Measurements from ENCODE around the gene SPRR5.

SPRR5 gene

GRCh38 chr1:152912471-152912870 is 34.5 kb upstream of the SPRR5 start:
- H3K27me3 ChIP-seq (ENCODE audit: insufficient read depth, low read length), result no peaks in the 10 kb centered on the region
- no peaks in the 10 kb centered on the region for H3K9me3 ChIP-seq (ENCODE audit: low read length)
- no peaks in the 10 kb centered on the region for H3K4me1 ChIP-seq (ENCODE audit: insufficient read depth, low read length, severe bottlenecking)
- no peaks in the 10 kb centered on the region for H3F3A ChIP-seq (ENCODE audit: insufficient read depth, low read length)
- H3K9me2 ChIP-seq (ENCODE audit: low read depth, low read length), result no peaks in the 10 kb centered on the region
- H3K27ac ChIP-seq (ENCODE audit: low read depth, low read length, poor library complexity, severe bottlenecking), result no peak overlapping the region
- H3K79me2 ChIP-seq (ENCODE audit: insufficient read depth, low read length), result no peaks in the 10 kb centered on the region
- H4K20me1 ChIP-seq (ENCODE audit: insufficient read depth, low read length), result no peaks in the 10 kb centered on the region
- no peak overlapping the region for H3K4me3 ChIP-seq (ENCODE audit: low read depth, low read length, poor library complexity, severe bottlenecking)
- H3K9ac ChIP-seq (ENCODE audit: low read length), result no peak overlapping the region
- no peaks in the 10 kb centered on the region for H3K36me3 ChIP-seq (ENCODE audit: insufficient read depth, low read length)
- H3K4me2 ChIP-seq (ENCODE audit: low read length), result no peak overlapping the region
- H2AFZ ChIP-seq (ENCODE audit: low read length), result no peak overlapping the region
- TF ChIP-seq EZH2 (IDR thresholded peaks at IDR 0.05; ENCODE audit: borderline replicate concordance, low read length), result no peak
- no peak for TF ChIP-seq CTCF (IDR thresholded peaks at IDR 0.05; ENCODE audit: low read length)

- H3K9me2 ChIP-seq (ENCODE audit: low read depth, low read length), result no peaks in the 10 kb centered on the region
- H3K36me3 ChIP-seq (ENCODE audit: insufficient read depth, low read length), result no peaks in the 10 kb centered on the region
- no peaks in the 10 kb centered on the region for H4K20me1 ChIP-seq (ENCODE audit: insufficient read depth, low read length)
- H3K9me3 ChIP-seq (ENCODE audit: low read length), result no peaks in the 10 kb centered on the region
- H3K27ac ChIP-seq (ENCODE audit: low read depth, low read length, poor library complexity, severe bottlenecking), result no peak overlapping the region
- H3F3A ChIP-seq (ENCODE audit: insufficient read depth, low read length), result no peaks in the 10 kb centered on the region
- H3K4me1 ChIP-seq (ENCODE audit: insufficient read depth, low read length, severe bottlenecking), result no peaks in the 10 kb centered on the region
- H3K4me3 ChIP-seq (ENCODE audit: low read depth, low read length, poor library complexity, severe bottlenecking), result no peak overlapping the region
- no peak overlapping the region for H3K4me2 ChIP-seq (ENCODE audit: low read length)
- H3K79me2 ChIP-seq (ENCODE audit: insufficient read depth, low read length), result no peaks in the 10 kb centered on the region
- H3K9ac ChIP-seq (ENCODE audit: low read length), result no peak overlapping the region
- TF ChIP-seq CTCF (IDR thresholded peaks at IDR 0.05; ENCODE audit: low read length) (no peak), EZH2 (IDR thresholded peaks at IDR 0.05; ENCODE audit: borderline replicate concordance, low read length) (no peak)
- H2AFZ ChIP-seq (ENCODE audit: low read length), result no peak overlapping the region
- no peaks in the 10 kb centered on the region for H3K27me3 ChIP-seq (ENCODE audit: insufficient read depth, low read length)
These were observed 34.1 kb upstream of the SPRR5 start for GRCh38 chr1:152912900-152913299.

GRCh38 chr1:152917794-152918193 is 29.2 kb upstream of the SPRR5 start:
- Histone ChIP-seq H3K27ac (ENCODE audit: low read depth, low read length, poor library complexity, severe bottlenecking) (no peak overlapping the region), H3K4me1 (ENCODE audit: insufficient read depth, low read length, severe bottlenecking) (no peaks in the 10 kb centered on the region), H3K4me3 (ENCODE audit: low read depth, low read length, poor library complexity, severe bottlenecking) (no peak overlapping the region), H3K27me3 (ENCODE audit: insufficient read depth, low read length) (no peaks in the 10 kb centered on the region), H3K9me3 (ENCODE audit: low read length) (no peaks in the 10 kb centered on the region), H3K9me2 (ENCODE audit: low read depth, low read length) (no peaks in the 10 kb centered on the region), H4K20me1 (ENCODE audit: insufficient read depth, low read length) (no peaks in the 10 kb centered on the region), H2AFZ (ENCODE audit: low read length) (no peak overlapping the region), H3K4me2 (ENCODE audit: low read length) (no peak overlapping the region), H3K79me2 (ENCODE audit: insufficient read depth, low read length) (no peaks in the 10 kb centered on the region), H3F3A (ENCODE audit: insufficient read depth, low read length) (no peaks in the 10 kb centered on the region), H3K36me3 (ENCODE audit: insufficient read depth, low read length) (no peaks in the 10 kb centered on the region), H3K9ac (ENCODE audit: low read length) (no peak overlapping the region)
- no peak for TF ChIP-seq CTCF (IDR thresholded peaks at IDR 0.05; ENCODE audit: low read length)
- TF ChIP-seq EZH2 (IDR thresholded peaks at IDR 0.05; ENCODE audit: borderline replicate concordance, low read length), result no peak
